ENCODE results near the gene GEN1. TPM values are rescaled to one million over a fixed set of nuclear protein-coding genes. Genes with fewer than 3 reads are reported as not detected.

Gene GEN1
- total and polyA plus RNA-seq, 2 of the 4 experiments (the other 2 are of a cell fraction): 7.9 to 8.3 TPM

DNA sequence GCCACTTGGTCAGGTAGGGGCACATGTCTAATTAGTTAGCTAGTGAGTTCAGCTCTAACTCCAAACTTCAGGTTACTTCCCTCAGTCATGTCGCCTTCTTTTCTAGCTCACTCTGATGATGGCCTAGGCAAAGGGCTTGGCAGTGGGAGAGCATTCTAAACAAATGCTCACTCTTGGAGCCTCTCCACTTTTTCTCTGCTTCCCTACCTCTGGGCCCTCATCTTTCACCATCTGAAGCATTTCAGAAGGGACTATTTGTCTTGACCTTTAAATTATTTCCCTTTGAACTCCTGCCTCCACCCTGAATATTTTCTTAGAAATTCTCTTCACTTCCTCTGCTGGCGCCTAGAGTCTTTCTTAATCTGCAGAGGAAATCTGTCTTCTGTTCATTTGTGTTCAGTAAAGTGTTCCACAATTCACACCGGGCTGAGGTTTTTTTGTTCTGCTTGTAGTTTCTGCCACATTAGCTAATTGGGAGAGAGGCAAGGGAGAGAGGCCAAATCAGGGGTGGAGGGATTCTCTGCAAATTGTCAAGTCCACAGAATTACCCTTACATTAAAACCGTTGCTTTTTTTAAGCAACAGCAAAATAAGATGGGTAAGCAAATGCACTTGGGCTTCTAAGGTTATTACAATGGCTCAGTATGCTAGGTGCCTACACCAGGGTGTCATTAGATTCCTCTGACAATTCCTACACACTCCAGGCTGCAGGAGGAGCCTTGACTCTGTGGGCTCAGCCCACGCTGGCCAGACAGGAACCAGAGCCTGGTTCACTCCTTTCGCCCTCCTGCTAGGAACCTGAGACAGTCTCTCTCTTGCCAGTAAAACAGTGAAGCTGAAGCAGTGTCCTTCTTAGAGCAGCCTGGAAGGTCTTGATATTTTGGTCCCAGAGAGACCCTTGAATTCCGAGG lies 67.9 kb downstream of the GEN1 start:
- Histone ChIP-seq H3K4ac (ENCODE audit: low read depth, low read length) (no peak overlapping the region), H4K91ac (ENCODE audit: insufficient read depth, low read depth, low read length) (no peak overlapping the region), H4K5ac (ENCODE audit: low read depth, low read length) (no peak overlapping the region), H3K27ac (ENCODE audit: insufficient read depth, low read length) (no peak overlapping the region), H2BK15ac (ENCODE audit: low read depth, low read length) (no peak overlapping the region), H2BK20ac (ENCODE audit: low read depth, low read length) (no peak overlapping the region), H3K18ac (ENCODE audit: low read depth, low read length) (no peak overlapping the region), H2AK5ac (ENCODE audit: low read depth, low read length) (no peak overlapping the region), H3K79me1 (ENCODE audit: low read depth in 1 of 2, low read length in 2 of 2) (no peaks in the 10 kb centered on the region), H3K9me3 (ENCODE audit: control insufficient read depth, insufficient read depth, low read length) (no peaks in the 10 kb centered on the region), H3K56ac (ENCODE audit: extremely low read depth, insufficient read depth, low read length) (no peak overlapping the region), H3K23ac (ENCODE audit: low read depth, low read length) (no peak overlapping the region), H3K9ac (ENCODE audit: low read depth, low read length) (no peak overlapping the region), H2AK9ac (replicated peaks; ENCODE audit: low read depth, low read length, poor library complexity) (no peak overlapping the region), H3K36me3 (ENCODE audit: control insufficient read depth, insufficient read depth, low read length) (no peaks in the 10 kb centered on the region), H3K4me1 (ENCODE audit: control insufficient read depth, insufficient read depth, low read length) (no peaks in the 10 kb centered on the region), H3K4me3 (ENCODE audit: insufficient read depth, low read depth, low read length) (no peak overlapping the region), H2BK5ac (ENCODE audit: low read depth, low read length, poor library complexity, severe bottlenecking) (no peak overlapping the region), H3K27me3 (ENCODE audit: control insufficient read depth, insufficient read depth, low read length) (peaks cover 18% of the 10 kb centered on the region), H4K8ac (ENCODE audit: low read depth in 2 of 2, low read length in 2 of 2) (no peak overlapping the region), H2BK120ac (ENCODE audit: low read depth, low read length) (no peak overlapping the region), H4K20me1 (ENCODE audit: insufficient read depth, low read length) (no peaks in the 10 kb centered on the region), H3K9me1 (ENCODE audit: insufficient read depth, low read length) (no peaks in the 10 kb centered on the region), H2AFZ (replicated peaks; ENCODE audit: low read length, poor library complexity) (no peak overlapping the region), H3K14ac (replicated peaks; ENCODE audit: low read depth, low read length) (no peak overlapping the region), H3K4me2 (ENCODE audit: low read depth, low read length) (no peak overlapping the region)
- no peak for DNase-seq
- no CpG with 5 or more reads among the region's 7 CpGs for WGBS, 2 experiments (ENCODE audit: extremely low coverage in 2 of 2, insufficient read length in 1 of 2)
- in situ Hi-C loops (cut with MboI; ENCODE audit: low sequenced_read_pairs): no loop called here
- ATAC-seq (ENCODE audit: low read depth): no peak
- TF ChIP-seq NFE2L2 (IDR thresholded peaks at IDR 0.05; ENCODE audit: low read depth, low read length) (no peak), SMC3 (IDR thresholded peaks at IDR 0.05; ENCODE audit: low read depth, low read length) (no peak), FOS (IDR thresholded peaks at IDR 0.05; ENCODE audit: low read depth, low read length) (no peak), MAZ (IDR thresholded peaks at IDR 0.05; ENCODE audit: borderline replicate concordance, low read depth, low read length) (no peak), POLR2A (IDR thresholded peaks at IDR 0.05; ENCODE audit: low read depth, low read length) (no peak), BHLHE40 (IDR thresholded peaks at IDR 0.05; ENCODE audit: low read depth, low read length) (no peak), RCOR1 (IDR thresholded peaks at IDR 0.05; ENCODE audit: insufficient replicate concordance, low read length) (no peak), RAD21 (IDR thresholded peaks at IDR 0.05; ENCODE audit: low read length) (no peak), MXI1 (IDR thresholded peaks at IDR 0.05; ENCODE audit: borderline replicate concordance, low read depth, low read length) (no peak), MAFK (IDR thresholded peaks at IDR 0.05; ENCODE audit: low read depth, low read length) (no peak)
- TF ChIP-seq, protein P1, sequence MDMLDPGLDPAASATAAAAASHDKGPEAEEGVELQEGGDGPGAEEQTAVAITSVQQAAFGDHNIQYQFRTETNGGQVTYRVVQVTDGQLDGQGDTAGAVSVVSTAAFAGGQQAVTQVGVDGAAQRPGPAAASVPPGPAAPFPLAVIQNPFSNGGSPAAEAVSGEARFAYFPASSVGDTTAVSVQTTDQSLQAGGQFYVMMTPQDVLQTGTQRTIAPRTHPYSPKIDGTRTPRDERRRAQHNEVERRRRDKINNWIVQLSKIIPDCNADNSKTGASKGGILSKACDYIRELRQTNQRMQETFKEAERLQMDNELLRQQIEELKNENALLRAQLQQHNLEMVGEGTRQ (IDR thresholded peaks at IDR 0.05; ENCODE audit: low read depth, low read length): no peak
- TF ChIP-seq, protein P2, sequence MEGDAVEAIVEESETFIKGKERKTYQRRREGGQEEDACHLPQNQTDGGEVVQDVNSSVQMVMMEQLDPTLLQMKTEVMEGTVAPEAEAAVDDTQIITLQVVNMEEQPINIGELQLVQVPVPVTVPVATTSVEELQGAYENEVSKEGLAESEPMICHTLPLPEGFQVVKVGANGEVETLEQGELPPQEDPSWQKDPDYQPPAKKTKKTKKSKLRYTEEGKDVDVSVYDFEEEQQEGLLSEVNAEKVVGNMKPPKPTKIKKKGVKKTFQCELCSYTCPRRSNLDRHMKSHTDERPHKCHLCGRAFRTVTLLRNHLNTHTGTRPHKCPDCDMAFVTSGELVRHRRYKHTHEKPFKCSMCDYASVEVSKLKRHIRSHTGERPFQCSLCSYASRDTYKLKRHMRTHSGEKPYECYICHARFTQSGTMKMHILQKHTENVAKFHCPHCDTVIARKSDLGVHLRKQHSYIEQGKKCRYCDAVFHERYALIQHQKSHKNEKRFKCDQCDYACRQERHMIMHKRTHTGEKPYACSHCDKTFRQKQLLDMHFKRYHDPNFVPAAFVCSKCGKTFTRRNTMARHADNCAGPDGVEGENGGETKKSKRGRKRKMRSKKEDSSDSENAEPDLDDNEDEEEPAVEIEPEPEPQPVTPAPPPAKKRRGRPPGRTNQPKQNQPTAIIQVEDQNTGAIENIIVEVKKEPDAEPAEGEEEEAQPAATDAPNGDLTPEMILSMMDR (conservative IDR thresholded peaks at IDR 0.05; ENCODE audit: low read depth, low read length): no peak
- TF ChIP-seq, protein P3, sequence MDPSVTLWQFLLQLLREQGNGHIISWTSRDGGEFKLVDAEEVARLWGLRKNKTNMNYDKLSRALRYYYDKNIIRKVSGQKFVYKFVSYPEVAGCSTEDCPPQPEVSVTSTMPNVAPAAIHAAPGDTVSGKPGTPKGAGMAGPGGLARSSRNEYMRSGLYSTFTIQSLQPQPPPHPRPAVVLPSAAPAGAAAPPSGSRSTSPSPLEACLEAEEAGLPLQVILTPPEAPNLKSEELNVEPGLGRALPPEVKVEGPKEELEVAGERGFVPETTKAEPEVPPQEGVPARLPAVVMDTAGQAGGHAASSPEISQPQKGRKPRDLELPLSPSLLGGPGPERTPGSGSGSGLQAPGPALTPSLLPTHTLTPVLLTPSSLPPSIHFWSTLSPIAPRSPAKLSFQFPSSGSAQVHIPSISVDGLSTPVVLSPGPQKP (IDR thresholded peaks at IDR 0.05; ENCODE audit: borderline replicate concordance, low read depth, low read length): no peak
- dilution Hi-C loops (cut with HindIII; ENCODE audit: low sequenced_read_pairs, unreplicated experiment): no loop called here
- intact Hi-C loops (cut with micrococcal nuclease): no loop called here
- BruUV-seq (replicated peaks): no TSS peak
- ChIA-PET POLR2A (ENCODE audit: unreplicated experiment) (no interaction called here), CTCF (no interaction called here)
